Transverse colon (tissue), 3 donors: ENCODE data around the gene EID1.

Experiments used
- POLR2A ChIP-seq: fragments of 450-650 bp; IDR thresholded peaks from one replicate; pipeline ENCODE4 v1.6.1; 2016; ENCODE audit warnings: antibody characterized with exemption, mild to moderate bottlenecking, moderate library complexity
- TF ChIP-seq, protein P1 (sequence below), 5 experiments: fragments of 200-600 bp in 3 of 5; fragments of 450-650 bp in 2 of 5; sonication (generic) in 3 of 5; IDR thresholded peaks; 1 replicate in 2 of 5; 2 replicates in 3 of 5; pipeline ENCODE4 v1.5.1; 2016 to 2017; ENCODE audit warnings: antibody characterized with exemption in 5 of 5, inconsistent platforms in 3 of 5, mild to moderate bottlenecking in 2 of 5, moderate library complexity in 1 of 5

- TF ChIP-seq POLR2A, result no peak
- TF ChIP-seq, protein P1, sequence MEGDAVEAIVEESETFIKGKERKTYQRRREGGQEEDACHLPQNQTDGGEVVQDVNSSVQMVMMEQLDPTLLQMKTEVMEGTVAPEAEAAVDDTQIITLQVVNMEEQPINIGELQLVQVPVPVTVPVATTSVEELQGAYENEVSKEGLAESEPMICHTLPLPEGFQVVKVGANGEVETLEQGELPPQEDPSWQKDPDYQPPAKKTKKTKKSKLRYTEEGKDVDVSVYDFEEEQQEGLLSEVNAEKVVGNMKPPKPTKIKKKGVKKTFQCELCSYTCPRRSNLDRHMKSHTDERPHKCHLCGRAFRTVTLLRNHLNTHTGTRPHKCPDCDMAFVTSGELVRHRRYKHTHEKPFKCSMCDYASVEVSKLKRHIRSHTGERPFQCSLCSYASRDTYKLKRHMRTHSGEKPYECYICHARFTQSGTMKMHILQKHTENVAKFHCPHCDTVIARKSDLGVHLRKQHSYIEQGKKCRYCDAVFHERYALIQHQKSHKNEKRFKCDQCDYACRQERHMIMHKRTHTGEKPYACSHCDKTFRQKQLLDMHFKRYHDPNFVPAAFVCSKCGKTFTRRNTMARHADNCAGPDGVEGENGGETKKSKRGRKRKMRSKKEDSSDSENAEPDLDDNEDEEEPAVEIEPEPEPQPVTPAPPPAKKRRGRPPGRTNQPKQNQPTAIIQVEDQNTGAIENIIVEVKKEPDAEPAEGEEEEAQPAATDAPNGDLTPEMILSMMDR (IDR thresholded peaks at IDR 0.05), result no peak
Measured at GRCh38 chr15:48871542-48871941, 6.4 kb upstream of the EID1 start.
